ENCODE data around the gene IL13RA1.
"Not testable (repeated sequence)": the region's sequence is repeated elsewhere in the genome, so short reads cannot be mapped to it uniquely, and the experiment has no call there.

Gene IL13RA1

GRCh38 chrX:118795528-118796280 is 68.3 kb downstream of the IL13RA1 start:
- no peak for DNase-seq

GRCh38 chrX:118802857-118803256 is 75.5 kb downstream of the IL13RA1 start:
- DNase-seq, result peak; percentile 77

- peak; percentile 52 for DNase-seq
Observed at GRCh38 chrX:118807151-118808017, 80.0 kb downstream of the IL13RA1 start.

GRCh38 chrX:118817257-118817656 is 89.9 kb downstream of the IL13RA1 start:
- DNase-seq, result not testable (repeated sequence)

- DNase-seq, result peak; percentile 8
Observed at GRCh38 chrX:118823263-118824172, 96.1 kb downstream of the IL13RA1 start, which contains the start of gene ZCCHC12. TSS of gene ZCCHC12 (plus strand) at chrX:118823824. CDS start at chrX:118825245, 1,421 bp downstream.

GRCh38 chrX:118824173-118824730 is 96.8 kb downstream of the IL13RA1 start:
- no peak for DNase-seq

- no peak for DNase-seq
Observed at GRCh38 chrX:118825227-118825626, 97.8 kb downstream of the IL13RA1 start.

GRCh38 chrX:118839334-118839958 is 112.0 kb downstream of the IL13RA1 start:
- DNase-seq, result peak; percentile 1
